VCaP (cell line): ENCODE measurements around the gene COA5.

Source experiments
- H3K27ac ChIP-seq: fragments of 450-650 bp; 2 replicates; pipeline ENCODE4 v1.5.1; 2017
- CTCF ChIP-seq: fragments of 450-650 bp; conservative IDR thresholded peaks from 2 replicates; pipeline ENCODE4 v1.5.1; 2017; ENCODE audit warnings: mild to moderate bottlenecking, moderate library complexity

The COA5 gene

GRCh38 chr2:98564541-98565132 is 43.7 kb downstream of the COA5 start:
- H3K27ac ChIP-seq: no peak overlapping the region; the same call in 1 of the 2 replicates
- no peak for TF ChIP-seq CTCF

GRCh38 chr2:98563394-98563793 is 44.9 kb downstream of the COA5 start:
- H3K27ac ChIP-seq: peak overlapping the region; percentile 20; the same call in 1 of the 2 replicates
- no peak for TF ChIP-seq CTCF

GRCh38 chr2:98561902-98562695 is 46.2 kb downstream of the COA5 start:
- no peak overlapping the region for H3K27ac ChIP-seq
- TF ChIP-seq CTCF: no peak

- no peak for TF ChIP-seq CTCF
- H3K27ac ChIP-seq: no peak overlapping the region
These were observed 47.3 kb downstream of the COA5 start for GRCh38 chr2:98561018-98561417.

- no peak overlapping the region for H3K27ac ChIP-seq
- no peak for TF ChIP-seq CTCF
These were observed 48.0 kb downstream of the COA5 start for GRCh38 chr2:98560256-98560771.

- no peak for TF ChIP-seq CTCF
- no peak overlapping the region for H3K27ac ChIP-seq
These were observed 48.7 kb downstream of the COA5 start for GRCh38 chr2:98559581-98559980.

GRCh38 chr2:98558852-98559530 is 49.3 kb downstream of the COA5 start:
- no peak overlapping the region for H3K27ac ChIP-seq
- TF ChIP-seq CTCF: no peak
